Ishikawa (cell line): ENCODE measurements around the gene EPM2A.

Experiments used
- CEBPB ChIP-seq: IDR thresholded peaks from 2 replicates; pipeline ENCODE4 v1.6.1; 2012
- CREB1 ChIP-seq: IDR thresholded peaks from 2 replicates; pipeline ENCODE4 v1.6.1; 2012; ENCODE audit warnings: low read depth
- EGR1 ChIP-seq: IDR thresholded peaks from 2 replicates; pipeline ENCODE4 v1.6.1; 2012
- EP300 ChIP-seq: IDR thresholded peaks from 2 replicates; pipeline ENCODE4 v1.6.1; 2012; ENCODE audit warnings: borderline replicate concordance
- FOXM1 ChIP-seq: IDR thresholded peaks from 2 replicates; pipeline ENCODE4 v1.6.1; 2012; ENCODE audit warnings: low read depth, borderline replicate concordance
- NFIC ChIP-seq: IDR thresholded peaks from 2 replicates; pipeline ENCODE4 v1.6.1; 2012
- RAD21 ChIP-seq: IDR thresholded peaks from 2 replicates; pipeline ENCODE4 v1.6.1; 2012; ENCODE audit warnings: low read depth
- TAF1 ChIP-seq: IDR thresholded peaks from 2 replicates; pipeline ENCODE4 v1.6.1; 2012; ENCODE audit warnings: low read depth, mild to moderate bottlenecking
- TCF12 ChIP-seq: IDR thresholded peaks from 2 replicates; pipeline ENCODE4 v1.6.1; 2012; ENCODE audit warnings: low read depth
- TEAD4 ChIP-seq: IDR thresholded peaks from 2 replicates; pipeline ENCODE4 v1.6.1; 2012
- YY1 ChIP-seq: IDR thresholded peaks from 2 replicates; pipeline ENCODE4 v1.6.1; 2012; ENCODE audit warnings: low read depth
- ZBTB7A ChIP-seq: IDR thresholded peaks from 2 replicates; pipeline ENCODE4 v1.6.1; 2012; ENCODE audit warnings: low read depth
- TF ChIP-seq, protein P1 (sequence below): IDR thresholded peaks from 2 replicates; pipeline ENCODE4 v1.6.1; 2012
- TF ChIP-seq, protein P2 (sequence below): IDR thresholded peaks from 2 replicates; pipeline ENCODE4 v1.6.1; 2012; ENCODE audit warnings: low read depth, mild to moderate bottlenecking
- TF ChIP-seq, protein P3 (sequence below): IDR thresholded peaks from 2 replicates; pipeline ENCODE4 v1.6.1; 2012

The EPM2A gene

DNA sequence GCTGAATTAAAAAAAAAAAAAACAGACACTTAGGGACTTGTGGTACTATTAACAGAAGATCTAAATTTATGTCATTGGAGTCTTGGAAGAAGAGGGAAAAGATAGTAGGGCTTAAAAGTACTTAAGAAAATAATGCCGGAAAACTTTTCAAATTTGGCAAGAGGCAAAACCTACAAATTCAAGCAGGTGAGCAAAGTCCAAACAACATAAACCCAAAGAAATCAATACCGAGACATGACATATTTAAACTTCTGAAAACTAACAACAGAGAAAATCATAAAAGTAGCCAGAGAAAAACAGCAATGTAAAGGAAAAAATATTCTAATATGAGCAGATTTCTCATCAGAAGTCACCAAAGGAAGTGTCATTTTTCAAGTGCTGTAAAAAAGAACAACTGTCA, 44.4 kb downstream of the EPM2A start:
- TF ChIP-seq CEBPB (no peak), TEAD4 (no peak), CREB1 (no peak)
- TF ChIP-seq, protein P1, sequence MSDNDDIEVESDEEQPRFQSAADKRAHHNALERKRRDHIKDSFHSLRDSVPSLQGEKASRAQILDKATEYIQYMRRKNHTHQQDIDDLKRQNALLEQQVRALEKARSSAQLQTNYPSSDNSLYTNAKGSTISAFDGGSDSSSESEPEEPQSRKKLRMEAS: no peak

DNA sequence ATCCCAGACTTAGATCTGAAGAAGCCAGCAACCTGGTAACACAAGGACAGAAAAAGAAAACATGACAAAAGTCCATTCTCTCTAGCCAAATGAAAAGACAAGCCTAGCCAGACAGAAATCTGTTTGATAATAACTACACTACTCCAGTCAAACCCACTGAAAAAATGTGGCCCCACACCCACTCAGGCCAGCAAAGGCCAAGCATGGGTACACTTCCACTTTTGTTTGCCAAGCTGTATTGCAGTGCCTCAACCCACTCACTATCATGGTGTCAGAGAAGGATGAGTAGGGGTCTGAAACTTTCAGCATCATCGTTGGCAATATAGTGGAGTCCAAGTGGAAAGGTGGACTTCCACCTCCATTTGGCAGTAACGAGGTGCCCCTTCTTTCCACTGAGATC, 45.8 kb downstream of the EPM2A start:
- TF ChIP-seq, protein P2, sequence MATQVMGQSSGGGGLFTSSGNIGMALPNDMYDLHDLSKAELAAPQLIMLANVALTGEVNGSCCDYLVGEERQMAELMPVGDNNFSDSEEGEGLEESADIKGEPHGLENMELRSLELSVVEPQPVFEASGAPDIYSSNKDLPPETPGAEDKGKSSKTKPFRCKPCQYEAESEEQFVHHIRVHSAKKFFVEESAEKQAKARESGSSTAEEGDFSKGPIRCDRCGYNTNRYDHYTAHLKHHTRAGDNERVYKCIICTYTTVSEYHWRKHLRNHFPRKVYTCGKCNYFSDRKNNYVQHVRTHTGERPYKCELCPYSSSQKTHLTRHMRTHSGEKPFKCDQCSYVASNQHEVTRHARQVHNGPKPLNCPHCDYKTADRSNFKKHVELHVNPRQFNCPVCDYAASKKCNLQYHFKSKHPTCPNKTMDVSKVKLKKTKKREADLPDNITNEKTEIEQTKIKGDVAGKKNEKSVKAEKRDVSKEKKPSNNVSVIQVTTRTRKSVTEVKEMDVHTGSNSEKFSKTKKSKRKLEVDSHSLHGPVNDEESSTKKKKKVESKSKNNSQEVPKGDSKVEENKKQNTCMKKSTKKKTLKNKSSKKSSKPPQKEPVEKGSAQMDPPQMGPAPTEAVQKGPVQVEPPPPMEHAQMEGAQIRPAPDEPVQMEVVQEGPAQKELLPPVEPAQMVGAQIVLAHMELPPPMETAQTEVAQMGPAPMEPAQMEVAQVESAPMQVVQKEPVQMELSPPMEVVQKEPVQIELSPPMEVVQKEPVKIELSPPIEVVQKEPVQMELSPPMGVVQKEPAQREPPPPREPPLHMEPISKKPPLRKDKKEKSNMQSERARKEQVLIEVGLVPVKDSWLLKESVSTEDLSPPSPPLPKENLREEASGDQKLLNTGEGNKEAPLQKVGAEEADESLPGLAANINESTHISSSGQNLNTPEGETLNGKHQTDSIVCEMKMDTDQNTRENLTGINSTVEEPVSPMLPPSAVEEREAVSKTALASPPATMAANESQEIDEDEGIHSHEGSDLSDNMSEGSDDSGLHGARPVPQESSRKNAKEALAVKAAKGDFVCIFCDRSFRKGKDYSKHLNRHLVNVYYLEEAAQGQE: no peak
- TF ChIP-seq TCF12 (no peak), NFIC (no peak), ZBTB7A (no peak), CREB1 (no peak), EP300 (no peak), RAD21 (no peak), TEAD4 (no peak), TAF1 (no peak), YY1 (no peak), FOXM1 (no peak), CEBPB (no peak), EGR1 (no peak)
- TF ChIP-seq, protein P3, sequence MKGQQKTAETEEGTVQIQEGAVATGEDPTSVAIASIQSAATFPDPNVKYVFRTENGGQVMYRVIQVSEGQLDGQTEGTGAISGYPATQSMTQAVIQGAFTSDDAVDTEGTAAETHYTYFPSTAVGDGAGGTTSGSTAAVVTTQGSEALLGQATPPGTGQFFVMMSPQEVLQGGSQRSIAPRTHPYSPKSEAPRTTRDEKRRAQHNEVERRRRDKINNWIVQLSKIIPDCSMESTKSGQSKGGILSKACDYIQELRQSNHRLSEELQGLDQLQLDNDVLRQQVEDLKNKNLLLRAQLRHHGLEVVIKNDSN: no peak
- TF ChIP-seq, protein P1: no peak

DNA sequence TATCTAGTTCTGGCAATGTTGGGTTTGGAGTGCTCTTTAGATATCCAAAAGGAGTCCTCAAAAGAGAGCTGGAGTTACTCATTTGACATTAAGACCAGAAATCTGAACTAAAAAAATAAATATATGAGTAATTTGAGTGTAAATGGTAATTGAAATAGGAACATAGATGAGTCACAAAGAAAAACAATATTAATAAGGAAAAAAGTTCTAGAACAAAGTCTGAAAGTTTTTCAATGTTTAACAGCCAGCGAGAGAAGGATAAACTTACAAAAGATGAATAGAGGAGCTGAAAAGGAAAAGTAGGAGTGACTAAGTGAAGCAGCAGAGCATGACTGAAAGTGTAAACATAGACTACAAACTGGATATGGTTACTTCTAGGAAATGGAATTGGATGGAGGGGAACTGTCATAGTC, 46.8 kb downstream of the EPM2A start:
- TF ChIP-seq FOXM1 (no peak), NFIC (no peak), TEAD4 (no peak), TCF12 (no peak), CREB1 (no peak), YY1 (no peak), ZBTB7A (no peak), EGR1 (no peak), TAF1 (no peak)
- TF ChIP-seq, protein P1: no peak

DNA sequence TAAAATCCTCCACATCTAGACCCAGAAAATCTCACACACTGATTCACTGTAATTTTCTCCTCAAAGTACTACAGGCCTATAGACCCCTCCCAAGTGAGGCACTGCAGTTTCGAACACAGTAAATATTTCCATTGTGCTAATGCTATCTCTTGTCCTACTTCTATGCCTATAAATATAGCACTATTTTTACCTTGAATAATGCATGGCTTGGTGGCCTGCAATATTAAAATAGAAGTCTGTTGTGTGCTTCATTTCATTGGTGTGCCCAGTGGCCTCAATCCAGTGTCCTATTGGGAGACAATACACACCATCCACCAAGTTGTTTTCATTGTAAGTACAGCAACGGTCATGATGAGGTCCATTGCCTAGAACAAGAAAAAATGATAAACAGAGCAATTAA, 49.4 kb downstream of the EPM2A start:
- no peak for TF ChIP-seq CREB1
- TF ChIP-seq, protein P1: no peak

DNA sequence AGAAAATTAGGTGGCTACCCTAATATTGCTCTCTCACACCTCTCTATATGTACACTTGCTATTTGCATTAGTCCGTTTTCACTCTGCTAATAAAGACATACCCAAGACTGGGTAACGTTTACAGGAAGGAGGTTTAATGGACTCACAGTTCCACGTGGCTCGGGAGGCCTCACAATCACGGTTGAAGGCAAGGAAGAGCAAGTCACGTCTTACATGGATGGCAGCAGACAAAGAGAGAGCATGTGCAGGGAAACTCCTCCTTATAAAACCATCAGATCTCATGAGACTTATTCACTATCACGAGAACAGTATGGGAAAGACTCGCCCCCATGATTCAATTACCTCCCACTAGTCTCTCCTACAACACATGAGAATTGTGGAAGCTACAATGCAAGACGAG, 53.4 kb downstream of the EPM2A start:
- TF ChIP-seq TCF12 (no peak), NFIC (no peak), EP300 (no peak), EGR1 (no peak), TEAD4 (no peak), ZBTB7A (no peak)
- TF ChIP-seq, protein P2: no peak

DNA sequence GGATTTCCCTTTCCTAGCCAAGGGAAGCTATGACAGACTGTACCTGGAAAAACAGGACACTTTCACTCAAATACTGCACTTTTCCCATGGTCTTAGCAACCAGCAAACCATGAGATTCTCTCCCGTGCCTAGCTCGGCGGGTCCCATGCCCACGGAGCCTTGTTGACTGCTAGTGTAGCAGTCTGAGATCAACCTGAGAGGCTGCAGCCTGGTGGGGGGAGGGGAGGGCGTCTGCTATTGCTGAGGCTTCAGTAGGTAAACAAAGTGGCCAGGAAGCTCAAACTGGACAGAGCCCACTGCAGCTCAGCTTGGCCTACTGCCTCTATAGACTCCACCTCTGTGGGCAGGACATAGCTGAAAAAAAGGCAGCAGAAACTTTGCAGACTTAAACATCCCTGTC, 61.8 kb downstream of the EPM2A start:
- TF ChIP-seq TCF12 (no peak), CEBPB (no peak), EP300 (no peak)

DNA sequence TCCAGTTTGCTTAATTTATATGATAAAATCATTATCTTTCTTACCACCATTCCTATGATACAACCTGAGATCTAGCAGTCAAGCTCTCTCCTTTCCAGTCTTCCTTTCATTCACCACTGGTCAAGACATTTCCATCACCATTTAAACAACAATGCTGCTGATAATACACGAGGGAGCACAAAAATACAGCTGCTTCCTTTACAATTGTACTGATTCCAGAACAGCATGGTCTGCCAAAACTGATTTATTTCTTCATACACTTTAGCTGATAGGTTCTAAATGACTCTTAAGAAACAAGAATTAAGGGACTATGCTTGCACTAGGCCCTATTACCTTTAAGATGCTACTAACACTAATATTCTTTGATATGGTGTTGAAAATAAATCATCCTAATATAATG, 65.0 kb downstream of the EPM2A start:
- TF ChIP-seq NFIC: no peak
- TF ChIP-seq TAF1: no peak
- TF ChIP-seq FOXM1: no peak
- no peak for TF ChIP-seq ZBTB7A
- no peak for TF ChIP-seq TEAD4
- TF ChIP-seq RAD21: no peak
- no peak for TF ChIP-seq TCF12
- TF ChIP-seq, protein P2: no peak
- TF ChIP-seq EP300: no peak
- TF ChIP-seq, protein P3: no peak
- no peak for TF ChIP-seq CREB1
- no peak for TF ChIP-seq EGR1
- no peak for TF ChIP-seq YY1
- TF ChIP-seq, protein P1: no peak
- TF ChIP-seq CEBPB: no peak
